Pons (tissue), 1 donor: ENCODE data around the gene ATP6V0B.

ENCODE experiments used
- DNase-seq: peaks from one replicate; pipeline ENCODE4 v3.0.0-alpha.2; 2016; ENCODE audit warnings: low spot score

Gene ATP6V0B

GRCh38 chr1:43946236-43947060, 28.3 kb upstream of the ATP6V0B start, which contains the start of gene IPO13:
Gene IPO13 (plus strand): TSS chr1:43946950. CDS start chr1:43947601, 651 bp downstream.
- DNase-seq, result peak; percentile 96

- DNase-seq, result no peak
Measured at GRCh38 chr1:43947061-43947873, 27.5 kb upstream of the ATP6V0B start.

- peak; percentile 59 for DNase-seq
Measured at GRCh38 chr1:43947874-43948437, 26.8 kb upstream of the ATP6V0B start.

- DNase-seq, result no peak
Measured at GRCh38 chr1:43949678-43950077, 25.1 kb upstream of the ATP6V0B start.

GRCh38 chr1:43951021-43951985, 23.5 kb upstream of the ATP6V0B start:
- DNase-seq, result peak; percentile 28

- peak; percentile 49 for DNase-seq
Measured at GRCh38 chr1:43952731-43953346, 21.9 kb upstream of the ATP6V0B start.

GRCh38 chr1:43953361-43953760, 21.4 kb upstream of the ATP6V0B start:
- DNase-seq, result no peak

GRCh38 chr1:43954036-43954435, 20.7 kb upstream of the ATP6V0B start:
- peak; percentile 97 for DNase-seq

- DNase-seq, result no peak
Measured at GRCh38 chr1:43956234-43956633, 18.5 kb upstream of the ATP6V0B start.

GRCh38 chr1:43957407-43958040, 17.2 kb upstream of the ATP6V0B start:
- DNase-seq, result no peak

- peak; percentile 71 for DNase-seq
Measured at GRCh38 chr1:43958351-43959255, 16.2 kb upstream of the ATP6V0B start.

GRCh38 chr1:43960798-43961197, 14.0 kb upstream of the ATP6V0B start:
- no peak for DNase-seq

GRCh38 chr1:43961692-43962091, 13.1 kb upstream of the ATP6V0B start:
- DNase-seq, result peak; percentile 42

- DNase-seq, result peak; percentile 86
Measured at GRCh38 chr1:43962324-43962723, 12.4 kb upstream of the ATP6V0B start.

- no peak for DNase-seq
Measured at GRCh38 chr1:43963006-43963405, 11.8 kb upstream of the ATP6V0B start.

- no peak for DNase-seq
Measured at GRCh38 chr1:43963890-43964289, 10.9 kb upstream of the ATP6V0B start.

GRCh38 chr1:43965316-43965715, 9.4 kb upstream of the ATP6V0B start:
- no peak for DNase-seq

GRCh38 chr1:43968348-43968948, 6.3 kb upstream of the ATP6V0B start:
- DNase-seq, result no peak

- no peak for DNase-seq
Measured at GRCh38 chr1:43969416-43969745, 5.4 kb upstream of the ATP6V0B start.
